Testis (tissue), 3 donors: ENCODE results near the gene ATG16L1. TPM values are rescaled to one million over a fixed set of nuclear protein-coding genes. Genes with fewer than 3 reads are reported as not detected.

Experiments
- DNase-seq: peaks from one replicate; pipeline ENCODE4 v3.0.0-alpha.2; 2019
- H3K27ac ChIP-seq, 2 donors: fragments of 200-600 bp; sonication (generic); one replicate each; pipeline ENCODE4 v1.5.1; 2019
- H3K27me3 ChIP-seq: fragments of 200-600 bp; sonication (generic); one replicate; pipeline ENCODE4 v1.5.1; 2019
- H3K36me3 ChIP-seq: fragments of 200-600 bp; sonication (generic); one replicate; pipeline ENCODE4 v1.5.1; 2017; ENCODE audit warnings: low read depth; ENCODE audit errors: missing control alignments
- H3K4me1 ChIP-seq: fragments of 200-600 bp; sonication (generic); one replicate; pipeline ENCODE4 v1.5.1; 2019
- H3K4me3 ChIP-seq, 2 donors: fragments of 200-600 bp; sonication (generic); one replicate each; pipeline ENCODE4 v1.5.1; 2017 to 2019
- H3K9me3 ChIP-seq: fragments of 200-600 bp; sonication (generic); one replicate; pipeline ENCODE4 v1.5.1; 2017
- CTCF ChIP-seq, 3 experiments: fragments of 450-650 bp in 2 of 3; fragments of 200-600 bp in 1 of 3; sonication (generic) in 1 of 3; IDR thresholded peaks; one replicate each; pipeline ENCODE4 v1.5.1; 2016 to 2019; ENCODE audit warnings: antibody characterized with exemption in 3 of 3, mild to moderate bottlenecking in 2 of 3, moderate library complexity in 1 of 3
- POLR2A ChIP-seq: fragments of 450-650 bp; IDR thresholded peaks from one replicate; pipeline ENCODE4 v1.6.1; 2017; ENCODE audit warnings: antibody characterized with exemption, mild to moderate bottlenecking, moderate library complexity
- WGBS, 2 donors: methylation state at CpG; one replicate each; pipeline ENCODE4 v1.1.5; 2018; 5-methylcytosine and 5-hydroxymethylcytosine counted together
- intact Hi-C: fragments of 100-400 bp; cut with DNase I; formaldehyde crosslinking; loops from one replicate; pipeline ENCODE4 v1.15.1; 2023; ENCODE audit warnings: low total_unique reads
- polyA plus RNA-seq: library from polyadenylated mRNA; stranded (reverse); fragments of 350-450 nt; fragmentation: Illumina TruSeq; extraction: RNeasy Lipid Tissue Mini Kit (QIAGEN cat#74804); gene quantifications from one replicate; pipeline ENCODE4 v1.2.3, GENCODE V29; 2014; ENCODE audit warnings: low read depth, low replicate concordance; ENCODE audit not compliant: insufficient read depth
- total RNA-seq, 2 donors: library from RNA; depleted of rRNA; stranded (reverse); fragments of >200 nt; gene quantifications; one replicate each; pipeline ENCODE4 v1.2.3, GENCODE V29; 2016

The ATG16L1 gene
- total and polyA plus RNA-seq, 3 donors from 2014 or later, result 37.3 to 53.1 (median 47.2) TPM

GRCh38 chr2:233226511-233227031, 24.9 kb upstream of the ATG16L1 start:
- no peak overlapping the region for H3K4me3 ChIP-seq
- intact Hi-C loops, result no loop called here
- no peak for DNase-seq
- H3K27ac ChIP-seq, result no peak overlapping the region
- H3K36me3 ChIP-seq, result no peaks in the 10 kb centered on the region
- no peak for TF ChIP-seq CTCF (IDR thresholded peaks at IDR 0.05)
- TF ChIP-seq POLR2A, result no peak
- H3K9me3 ChIP-seq, result no peaks in the 10 kb centered on the region
- H3K27me3 ChIP-seq, result no peaks in the 10 kb centered on the region
- 85 to 86% methylated on average over 2 of the region's 2 CpGs for WGBS, 2 donors
- no peaks in the 10 kb centered on the region for H3K4me1 ChIP-seq

- Histone ChIP-seq H3K4me3 (no peak overlapping the region), H3K27me3 (no peaks in the 10 kb centered on the region), H3K9me3 (no peaks in the 10 kb centered on the region), H3K36me3 (no peaks in the 10 kb centered on the region), H3K4me1 (no peaks in the 10 kb centered on the region), H3K27ac (no peak overlapping the region)
- intact Hi-C loops, result no loop called here
- TF ChIP-seq POLR2A, result no peak
- no peak for TF ChIP-seq CTCF (IDR thresholded peaks at IDR 0.05)
- 73 to 81% methylated on average over 7 of the region's 7 CpGs for WGBS, 2 donors
- no peak for DNase-seq
These were observed 24.0 kb upstream of the ATG16L1 start for GRCh38 chr2:233227346-233227978.

GRCh38 chr2:233228376-233228775, 23.1 kb upstream of the ATG16L1 start:
- H3K4me1 ChIP-seq, result no peaks in the 10 kb centered on the region
- no peak for TF ChIP-seq POLR2A
- TF ChIP-seq CTCF (IDR thresholded peaks at IDR 0.05), result no peak
- no peaks in the 10 kb centered on the region for H3K27me3 ChIP-seq
- H3K36me3 ChIP-seq, result no peaks in the 10 kb centered on the region
- DNase-seq, result no peak
- H3K9me3 ChIP-seq, result no peaks in the 10 kb centered on the region
- H3K27ac ChIP-seq, result no peak overlapping the region
- intact Hi-C loops, result no loop called here
- WGBS, 2 donors, result 72 to 83% methylated on average over 3 of the region's 3 CpGs
- no peak overlapping the region for H3K4me3 ChIP-seq

GRCh38 chr2:233233618-233234230, 17.7 kb upstream of the ATG16L1 start:
- H3K4me1 ChIP-seq, result no peaks in the 10 kb centered on the region
- DNase-seq, result no peak
- WGBS, 2 donors, result 62 to 73% methylated on average over 4 of the region's 4 CpGs
- no peaks in the 10 kb centered on the region for H3K9me3 ChIP-seq
- TF ChIP-seq CTCF (IDR thresholded peaks at IDR 0.05) (no peak), POLR2A (no peak)
- no peak overlapping the region for H3K27ac ChIP-seq
- H3K36me3 ChIP-seq, result no peaks in the 10 kb centered on the region
- H3K4me3 ChIP-seq, result no peak overlapping the region
- no peaks in the 10 kb centered on the region for H3K27me3 ChIP-seq
- intact Hi-C loops, result no loop called here
